ENCODE results near the gene HIPK2.

DNA sequence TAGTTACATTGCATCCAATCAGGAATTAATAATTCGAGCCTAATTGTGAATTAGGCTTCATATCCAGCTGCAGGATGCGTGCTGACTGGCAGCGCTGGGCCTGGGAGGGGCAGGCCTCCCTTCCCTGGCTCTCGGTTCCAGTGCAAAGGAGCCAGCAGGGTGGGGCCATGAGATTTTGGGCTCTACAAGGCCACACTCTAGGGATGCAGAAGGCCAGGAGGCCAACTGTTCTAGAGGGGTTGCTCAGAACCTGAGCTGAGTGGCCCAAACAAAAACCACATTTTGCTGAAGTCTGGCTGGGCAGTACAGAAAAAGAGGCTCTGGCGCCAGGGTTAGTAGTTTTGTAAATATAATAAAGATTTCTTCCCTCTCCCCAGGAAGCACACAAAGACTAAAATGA lies 182.0 kb downstream of the HIPK2 start:
- TF ChIP-seq POLR2A (IDR thresholded peaks at IDR 0.05) (no peak), CTCF (IDR thresholded peaks at IDR 0.05) (no peak), POLR2AphosphoS5 (IDR thresholded peaks at IDR 0.05) (no peak)
